Measurements from ENCODE around the gene SETX.

SETX gene

GRCh38 chr9:132350861-132351315 lies 3.9 kb downstream of the SETX start:
- no peak for DNase-seq

DNA sequence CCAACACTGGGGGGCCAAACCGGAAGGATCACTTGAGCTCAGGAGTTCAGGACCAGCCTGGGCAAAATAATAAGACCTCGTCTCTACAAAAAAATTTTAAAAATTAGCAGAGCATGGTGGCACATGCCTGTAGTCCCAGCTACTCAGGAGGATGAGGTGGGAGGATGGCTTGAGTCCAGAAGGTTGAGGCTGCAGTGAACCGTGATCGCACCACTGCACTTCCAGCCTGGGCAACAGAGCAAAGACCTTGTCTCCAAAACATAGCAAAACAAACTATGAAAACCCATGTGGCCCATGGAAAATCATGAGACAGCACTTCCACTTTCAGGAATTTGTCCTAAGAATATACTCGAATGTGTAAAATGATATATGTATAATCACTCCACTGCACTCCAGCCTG lies 6.1 kb downstream of the SETX start:
- no peak for DNase-seq

- DNase-seq, result no peak
Observed at GRCh38 chr9:132346177-132346576, 8.6 kb downstream of the SETX start.

- DNase-seq, result no peak
Observed at GRCh38 chr9:132341177-132341840, 13.5 kb downstream of the SETX start.

GRCh38 chr9:132334364-132334763 lies 20.4 kb downstream of the SETX start:
- DNase-seq, result no peak

DNA sequence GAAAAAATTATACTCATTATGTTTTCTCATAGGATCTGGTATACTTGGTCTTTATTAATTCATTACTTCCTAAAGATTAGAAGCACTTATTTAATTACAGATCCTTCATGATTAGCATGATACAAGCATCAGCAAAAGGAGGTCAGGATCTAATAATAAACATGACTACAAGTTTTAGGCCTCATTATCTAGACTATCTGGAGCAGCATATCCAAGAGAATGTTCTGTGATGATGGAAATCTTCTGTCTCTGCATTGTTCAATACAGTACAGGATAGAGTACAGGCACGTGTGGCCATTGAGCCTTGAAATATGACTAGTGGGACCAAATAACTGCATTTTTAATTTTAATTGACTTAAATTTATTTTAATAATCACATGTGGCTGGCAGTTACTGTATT lies 21.2 kb downstream of the SETX start:
- DNase-seq, result no peak

DNA sequence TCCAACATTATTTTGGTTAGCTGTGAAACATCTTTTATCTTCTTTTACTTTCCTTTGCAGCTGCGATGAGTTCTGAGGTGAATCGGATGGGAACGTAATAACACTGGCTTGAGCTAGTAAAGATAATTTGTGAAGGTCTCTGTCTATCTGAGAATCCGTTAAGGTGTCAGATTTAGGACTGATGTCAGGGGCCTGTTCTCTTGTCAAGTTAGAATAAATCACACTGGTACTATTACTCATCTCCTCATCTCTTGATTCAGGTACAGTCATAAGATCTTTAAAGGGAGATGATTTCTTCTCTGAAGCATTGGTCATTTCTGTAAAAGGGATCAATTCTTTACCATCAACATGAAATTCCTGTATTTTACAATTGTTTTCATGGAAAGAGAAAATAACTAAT lies 26.2 kb downstream of the SETX start:
- no peak for DNase-seq

- no peak for DNase-seq
Observed at GRCh38 chr9:132327537-132327936, 27.2 kb downstream of the SETX start.

DNA sequence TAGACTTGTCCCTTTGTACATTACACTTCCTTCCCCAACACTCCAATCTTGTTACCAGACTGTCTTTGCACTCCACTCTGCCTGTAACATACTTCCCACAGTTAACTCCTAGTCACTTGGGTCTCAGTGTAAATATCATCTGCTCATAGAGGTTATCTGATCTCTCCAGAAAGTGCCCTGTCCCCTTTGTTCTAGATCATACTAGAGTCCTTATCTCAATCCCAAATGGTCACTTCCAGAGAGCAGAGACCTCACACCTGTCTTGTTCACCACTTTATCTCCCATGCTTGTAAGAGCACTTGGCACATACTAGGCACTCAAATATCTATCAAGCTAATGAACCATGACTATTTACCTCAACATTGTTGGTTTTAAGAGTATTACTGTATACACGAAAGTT lies 30.4 kb downstream of the SETX start:
- peak; percentile 28 for DNase-seq

DNA sequence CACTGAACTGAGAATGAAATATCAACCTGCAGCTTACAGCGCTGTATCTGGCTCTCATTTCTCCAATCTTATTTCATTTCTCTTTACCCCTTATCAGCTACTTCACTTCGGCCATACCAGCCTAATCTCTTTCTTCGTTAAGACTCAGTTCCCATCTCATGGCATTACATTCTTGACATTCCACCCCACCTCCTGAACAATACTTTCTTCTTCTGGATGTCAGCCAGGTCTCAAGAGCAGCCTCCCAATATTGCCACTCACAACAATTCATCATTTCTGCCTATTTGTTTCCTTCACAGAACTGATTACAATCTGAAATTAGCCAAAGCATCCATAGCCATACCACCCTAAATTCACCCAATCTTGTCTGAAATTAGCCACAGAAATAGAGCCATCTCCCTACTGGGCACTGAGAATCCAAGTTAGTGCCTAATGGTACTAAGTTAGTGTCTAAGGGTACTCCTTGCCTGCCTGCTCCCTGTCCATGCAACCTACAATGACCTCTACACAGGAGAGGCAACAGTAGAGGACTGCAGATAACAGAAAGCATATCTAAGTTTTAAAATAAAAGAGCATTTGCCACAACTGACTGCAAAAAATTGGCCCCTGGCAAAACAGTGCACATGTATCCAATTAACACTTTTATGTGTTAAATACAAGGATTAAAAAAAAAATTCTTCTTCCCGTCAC lies 35.2 kb downstream of the SETX start:
- no peak for DNase-seq

GRCh38 chr9:132312873-132313272 lies 41.9 kb downstream of the SETX start:
- no peak for DNase-seq

- DNase-seq, result no peak
Observed at GRCh38 chr9:132312426-132312825, 42.4 kb downstream of the SETX start.

- no peak for DNase-seq
Observed at GRCh38 chr9:132311978-132312377, 42.8 kb downstream of the SETX start.

DNA sequence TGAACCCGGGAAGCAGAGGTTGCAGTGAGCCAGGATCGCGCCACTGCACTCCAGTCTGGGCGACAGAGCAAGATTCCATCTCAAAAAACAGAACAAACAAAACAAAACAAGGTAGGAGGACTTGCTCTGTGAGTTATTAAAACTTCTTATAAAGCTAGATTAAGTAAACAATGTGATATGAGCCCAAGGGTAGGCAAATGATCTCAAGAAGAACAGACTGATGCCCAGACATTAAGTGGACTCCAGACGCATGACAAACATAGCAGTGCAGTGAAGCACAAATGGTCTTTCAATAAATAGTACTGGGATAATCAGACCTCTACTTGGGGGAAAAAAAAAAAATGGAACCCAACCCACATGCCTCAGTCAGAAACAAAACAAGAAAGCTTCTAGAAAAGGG lies 45.7 kb downstream of the SETX start:
- DNase-seq, result no peak

- DNase-seq, result no peak
Observed at GRCh38 chr9:132301521-132301920, 53.3 kb downstream of the SETX start.

GRCh38 chr9:132299221-132299620 lies 55.6 kb downstream of the SETX start:
- DNase-seq, result no peak

GRCh38 chr9:132295181-132295580 lies 59.6 kb downstream of the SETX start:
- DNase-seq, result no peak

DNA sequence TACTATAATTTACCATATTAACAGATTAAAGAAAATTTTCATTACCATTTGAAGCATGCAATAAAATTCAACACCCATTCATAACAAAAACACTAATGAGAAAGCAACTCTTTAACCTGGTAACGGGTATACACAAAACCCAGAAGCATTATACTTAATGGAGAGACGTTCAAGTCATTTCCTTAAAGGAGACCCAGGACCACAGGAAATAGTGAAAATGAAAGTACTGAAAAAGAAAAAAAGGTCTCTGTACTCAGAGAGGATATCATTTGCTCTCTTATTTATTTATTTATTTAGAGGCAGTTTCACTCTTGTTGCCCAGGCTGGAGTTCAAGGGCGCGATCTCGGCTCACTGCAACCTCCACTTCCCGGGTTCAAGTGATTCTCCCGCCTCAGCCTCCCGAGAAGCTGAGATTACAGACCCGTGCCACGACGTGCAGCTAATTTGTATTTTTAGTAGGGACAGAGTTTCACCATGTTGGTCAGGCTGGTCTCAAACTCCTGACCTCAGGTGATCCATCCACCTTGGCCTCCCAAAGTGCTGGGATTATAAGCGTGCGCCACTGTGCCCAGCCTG lies 61.6 kb downstream of the SETX start:
- DNase-seq, result no peak

DNA sequence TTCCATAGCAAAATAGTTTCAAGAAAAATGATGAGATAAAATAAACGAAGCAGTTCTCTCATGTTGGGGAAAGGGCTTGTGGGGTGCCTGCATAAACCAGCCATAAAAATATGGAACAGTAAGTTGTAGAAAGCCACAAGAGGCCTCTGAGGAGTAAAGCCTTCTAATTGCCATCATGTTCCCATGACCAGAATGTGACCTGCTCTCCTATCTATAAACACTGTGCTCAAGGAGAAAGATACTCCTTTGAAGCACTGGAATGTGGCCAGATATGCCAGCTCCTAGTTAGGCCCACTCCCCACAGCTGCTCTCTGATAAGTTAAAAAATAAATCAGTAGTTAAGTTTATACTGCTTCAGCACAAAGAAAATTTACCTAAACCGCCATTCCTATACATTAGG lies 65.8 kb downstream of the SETX start:
- no peak for DNase-seq

DNA sequence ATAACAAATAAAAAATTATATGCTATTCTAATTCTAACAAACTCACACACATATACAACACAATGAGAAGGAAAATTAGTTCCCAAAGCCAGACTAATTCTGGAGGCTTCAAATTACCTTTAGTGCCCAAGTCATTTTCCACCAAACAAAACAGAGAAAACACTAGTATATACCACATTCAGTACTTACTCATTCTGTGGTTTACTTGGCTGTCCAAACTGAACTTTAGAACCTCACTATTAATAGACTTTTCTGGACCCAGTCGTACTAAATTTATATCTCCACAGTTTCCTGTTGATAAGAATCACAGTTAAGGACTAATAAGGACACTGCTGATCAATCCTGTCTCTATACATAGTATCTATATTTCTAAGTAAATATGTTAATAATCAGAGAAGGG lies 66.4 kb downstream of the SETX start:
- DNase-seq, result no peak

- no peak for DNase-seq
Observed at GRCh38 chr9:132287256-132287760, 67.5 kb downstream of the SETX start.

DNA sequence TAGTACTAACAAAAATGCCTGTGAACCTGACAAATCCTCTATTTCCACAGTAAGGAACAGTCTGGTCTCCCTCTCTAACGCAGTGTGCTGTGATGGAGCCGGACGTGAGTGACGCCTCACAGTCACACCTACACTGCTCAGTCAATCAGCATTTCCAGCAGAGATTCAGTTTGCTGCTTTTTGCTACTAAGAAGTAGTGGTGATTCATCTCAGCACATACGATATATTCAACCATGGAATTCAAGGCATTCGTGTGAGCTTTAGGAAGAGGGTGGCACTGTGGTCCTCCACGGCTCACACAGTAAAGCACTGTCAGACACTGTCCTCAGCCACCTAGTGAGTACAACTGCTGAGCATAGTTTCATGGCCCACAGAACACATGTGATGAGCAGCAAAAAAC lies 70.9 kb downstream of the SETX start:
- no peak for DNase-seq

DNA sequence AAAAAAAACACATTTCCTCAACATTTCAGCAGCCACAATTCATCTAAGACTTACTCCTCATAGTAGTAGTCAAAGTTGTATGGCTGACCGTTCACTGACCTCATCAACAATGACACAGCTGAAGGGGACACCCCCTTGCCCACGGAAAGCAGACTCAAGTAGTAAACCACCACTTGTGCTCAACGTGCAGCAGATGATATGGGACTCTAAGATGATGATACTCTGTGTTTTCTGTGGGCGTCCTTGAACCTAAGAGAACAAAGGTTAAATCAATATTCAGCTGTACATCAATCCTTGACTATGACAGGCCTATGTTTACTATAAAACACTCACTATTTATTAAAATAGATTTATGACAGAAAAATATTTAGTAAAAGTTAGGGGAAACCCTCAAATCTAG lies 71.6 kb downstream of the SETX start:
- DNase-seq, result no peak

GRCh38 chr9:132274861-132275260 lies 79.9 kb downstream of the SETX start:
- no peak for DNase-seq
